GM23338 (cell line): ENCODE results near the gene SAMD4A. TPM values are rescaled to one million over a fixed set of nuclear protein-coding genes. Genes with fewer than 3 reads are reported as not detected.

Source experiments
- ATAC-seq: fragments of 200-7000 bp; cut with Tn5 transposase; 3 replicates; pipeline ENCODE4 v1.9.1; 2020
- DNase-seq: peaks from one replicate; pipeline ENCODE4 v3.0.0-alpha.2; 2015; ENCODE audit warnings: low spot score
- H2AFZ ChIP-seq: fragments of 200-600 bp; sonication (generic); 2 replicates; pipeline ENCODE4 v1.8.0; 2016; ENCODE audit warnings: antibody characterized with exemption, mild to moderate bottlenecking, moderate library complexity
- H3F3A ChIP-seq: fragments of 200-600 bp; sonication (generic); replicated peaks from 2 replicates; pipeline ENCODE4 v1.8.0; 2017; ENCODE audit warnings: antibody characterized with exemption, mixed run types, low read depth
- H3K27ac ChIP-seq: fragments of 200-600 bp; sonication (generic); 2 replicates; pipeline ENCODE4 v1.6.1; 2016; ENCODE audit warnings: low read depth
- H3K27me3 ChIP-seq: fragments of 200-600 bp; sonication (generic); 2 replicates; pipeline ENCODE4 v1.8.0; 2016; ENCODE audit warnings: mild to moderate bottlenecking, mixed run types, moderate library complexity; ENCODE audit not compliant: insufficient read depth
- H3K36me3 ChIP-seq: fragments of 200-600 bp; sonication (generic); 2 replicates; pipeline ENCODE4 v1.8.0; 2016; ENCODE audit warnings: mild to moderate bottlenecking; ENCODE audit not compliant: insufficient read depth
- H3K4me1 ChIP-seq: fragments of 200-600 bp; sonication (generic); 2 replicates; pipeline ENCODE4 v1.8.0; 2016; ENCODE audit warnings: mild to moderate bottlenecking, moderate library complexity; ENCODE audit not compliant: insufficient read depth
- H3K4me2 ChIP-seq: fragments of 200-600 bp; sonication (generic); 2 replicates; pipeline ENCODE4 v1.7.1; 2017; ENCODE audit warnings: mixed run types
- H3K4me3 ChIP-seq: fragments of 200-600 bp; sonication (generic); 2 replicates; pipeline ENCODE4 v1.6.1; 2016; ENCODE audit warnings: mixed run types
- H3K79me2 ChIP-seq: fragments of 200-600 bp; sonication (generic); replicated peaks from 2 replicates; pipeline ENCODE4 v1.8.0; 2017; ENCODE audit warnings: mild to moderate bottlenecking; ENCODE audit not compliant: insufficient read depth
- H3K9me2 ChIP-seq: fragments of 200-600 bp; sonication (generic); 2 replicates; pipeline ENCODE4 v1.8.0; 2017; ENCODE audit not compliant: insufficient read depth
- H4K20me1 ChIP-seq: fragments of 200-600 bp; sonication (generic); replicated peaks from 2 replicates; pipeline ENCODE4 v1.8.0; 2017; ENCODE audit warnings: mild to moderate bottlenecking; ENCODE audit not compliant: insufficient read depth
- H3K27ac Mint-ChIP-seq: 2 replicates; pipeline ENCODE4 v1.8.0; 2020; ENCODE audit warnings: inconsistent platforms, mild to moderate bottlenecking, moderate library complexity, mixed read lengths
- H3K27me3 Mint-ChIP-seq: 3 replicates; pipeline ENCODE4 v1.8.0; 2022; ENCODE audit warnings: low read depth, mild to moderate bottlenecking, moderate library complexity, mixed read lengths, inconsistent platforms; ENCODE audit not compliant: insufficient read depth, poor library complexity
- H3K36me3 Mint-ChIP-seq: 3 replicates; pipeline ENCODE4 v1.8.0; 2021; ENCODE audit warnings: low read depth, mild to moderate bottlenecking, inconsistent platforms, moderate library complexity, mixed read lengths
- H3K4me1 Mint-ChIP-seq: 3 replicates; pipeline ENCODE4 v1.8.0; 2020; ENCODE audit warnings: mild to moderate bottlenecking, inconsistent platforms, mixed read lengths
- H3K4me3 Mint-ChIP-seq: 3 replicates; pipeline ENCODE4 v1.8.0; 2021; ENCODE audit warnings: moderate library complexity, mild to moderate bottlenecking, inconsistent platforms, mixed read lengths
- H3K9me3 Mint-ChIP-seq: 3 replicates; pipeline ENCODE4 v1.8.0; 2020; ENCODE audit warnings: moderate library complexity, mild to moderate bottlenecking, inconsistent platforms, mixed read lengths
- CREB1 ChIP-seq: fragments of 250-450 bp; sonication (Bioruptor Pico); IDR thresholded peaks from 2 replicates; pipeline ENCODE4 v1.5.0; 2020; ENCODE audit warnings: low read depth, mild to moderate bottlenecking, moderate library complexity
- ETS1 ChIP-seq: IDR thresholded peaks from 2 replicates; pipeline ENCODE4 v1.6.1; 2016; ENCODE audit warnings: antibody characterized with exemption
- EZH2 ChIP-seq: fragments of 200-600 bp; sonication (generic); IDR thresholded peaks from one replicate; pipeline ENCODE4 v1.8.0; 2017; ENCODE audit warnings: antibody characterized with exemption, mild to moderate bottlenecking, low read depth; ENCODE audit not compliant: unreplicated experiment
- EZH2phosphoT487 ChIP-seq: fragments of 200-600 bp; sonication (generic); IDR thresholded peaks from one replicate; pipeline ENCODE4 v1.8.1; 2018; ENCODE audit warnings: antibody characterized with exemption; ENCODE audit not compliant: unreplicated experiment
- JUNB ChIP-seq: IDR thresholded peaks from one replicate; pipeline ENCODE4 v1.6.1; 2016; ENCODE audit warnings: antibody characterized with exemption; ENCODE audit not compliant: unreplicated experiment
- NANOG ChIP-seq: IDR thresholded peaks from 2 replicates; pipeline ENCODE4 v1.6.1; 2016; ENCODE audit warnings: antibody characterized with exemption, borderline replicate concordance
- POLR2AphosphoS5 ChIP-seq: IDR thresholded peaks from 2 replicates; pipeline ENCODE4 v1.6.1; 2016; ENCODE audit warnings: antibody characterized with exemption, low read depth
- REST ChIP-seq: IDR thresholded peaks from one replicate; pipeline ENCODE4 v1.6.1; 2018; ENCODE audit warnings: antibody characterized with exemption; ENCODE audit not compliant: unreplicated experiment
- STAT1 ChIP-seq: IDR thresholded peaks from one replicate; pipeline ENCODE4 v1.6.1; 2016; ENCODE audit warnings: antibody characterized with exemption; ENCODE audit not compliant: unreplicated experiment
- ZNF114 ChIP-seq: fragments of 250-450 bp; sonication (Bioruptor Pico); IDR thresholded peaks from 2 replicates; pipeline ENCODE4 v1.5.0; 2020; ENCODE audit warnings: mild to moderate bottlenecking, moderate library complexity
- ZNF331 ChIP-seq: fragments of 250-450 bp; sonication (Bioruptor Pico); IDR thresholded peaks from 2 replicates; pipeline ENCODE4 v1.5.0; 2020; ENCODE audit warnings: low read depth, mild to moderate bottlenecking, moderate library complexity
- polyA plus RNA-seq: library from polyadenylated mRNA; unstranded; fragments of >200 nt; fragmentation: Nextera tagmentation; extraction: Ambion mirVana; gene quantifications from 2 replicates; pipeline ENCODE4 v1.2.1, GENCODE V29; 2016
- total RNA-seq: library from RNA; depleted of rRNA; stranded (reverse); fragments of >200 nt; shearing (Covaris generic); gene quantifications from 2 replicates; pipeline ENCODE4 v1.2.3, GENCODE V29; 2014
- TF ChIP-seq, protein P1 (sequence below): fragments of 250-450 bp; sonication (Bioruptor Pico); IDR thresholded peaks from 2 replicates; pipeline ENCODE4 v1.5.0; 2020; ENCODE audit warnings: mild to moderate bottlenecking, moderate library complexity

The SAMD4A gene
- total and polyA plus RNA-seq, 2 experiments from 2014 or later: 1.6 to 6.9 TPM

DNA sequence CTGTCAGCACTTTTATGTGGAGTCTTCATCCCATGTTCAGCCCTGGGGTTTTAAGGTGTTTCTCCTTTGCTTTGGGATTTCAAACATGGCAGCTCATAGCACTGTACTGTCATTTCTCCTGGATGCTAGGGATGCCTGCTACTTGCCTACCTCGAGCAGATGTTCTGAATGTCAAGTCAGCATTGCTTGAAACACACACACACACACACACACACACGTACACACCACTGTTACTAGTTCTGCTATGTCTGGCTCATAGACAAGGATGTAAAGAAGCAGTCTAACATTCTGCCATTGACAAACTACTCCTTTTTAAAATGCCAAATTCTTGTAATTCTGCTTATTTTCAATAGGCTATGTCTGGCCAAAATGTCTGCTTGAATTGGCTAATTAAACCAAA is 72.7 kb downstream of the SAMD4A start:
- peaks cover 27% of the 10 kb centered on the region for H3K4me1 Mint-ChIP-seq
- ATAC-seq (no peak), DNase-seq (no peak)
- Histone ChIP-seq H2AFZ (no peak overlapping the region), H3K4me3 (no peak overlapping the region), H3K4me2 (no peak overlapping the region), H3K27me3 (no peaks in the 10 kb centered on the region), H3K4me1 (peaks cover 6% of the 10 kb centered on the region; the same call in 1 of the 2 replicates), H3K79me2 (no peaks in the 10 kb centered on the region), H3F3A (no peaks in the 10 kb centered on the region), H3K27ac (no peak overlapping the region), H3K9me2 (no peaks in the 10 kb centered on the region), H4K20me1 (no peaks in the 10 kb centered on the region), H3K36me3 (no peaks in the 10 kb centered on the region)
- H3K4me3 Mint-ChIP-seq: no peak overlapping the region
- H3K36me3 Mint-ChIP-seq: no peaks in the 10 kb centered on the region
- H3K27ac Mint-ChIP-seq: no peak overlapping the region
- no peaks in the 10 kb centered on the region for H3K27me3 Mint-ChIP-seq
- H3K9me3 Mint-ChIP-seq: no peaks in the 10 kb centered on the region
- TF ChIP-seq EZH2: no peak
- no peak for TF ChIP-seq EZH2phosphoT487
- no peak for TF ChIP-seq JUNB
- TF ChIP-seq POLR2AphosphoS5: no peak
- no peak for TF ChIP-seq ZNF331 (CRISPR knock-in tag)
- TF ChIP-seq NANOG: no peak
- no peak for TF ChIP-seq REST
- no peak for TF ChIP-seq ETS1
- TF ChIP-seq CREB1: no peak
- TF ChIP-seq, protein P1, sequence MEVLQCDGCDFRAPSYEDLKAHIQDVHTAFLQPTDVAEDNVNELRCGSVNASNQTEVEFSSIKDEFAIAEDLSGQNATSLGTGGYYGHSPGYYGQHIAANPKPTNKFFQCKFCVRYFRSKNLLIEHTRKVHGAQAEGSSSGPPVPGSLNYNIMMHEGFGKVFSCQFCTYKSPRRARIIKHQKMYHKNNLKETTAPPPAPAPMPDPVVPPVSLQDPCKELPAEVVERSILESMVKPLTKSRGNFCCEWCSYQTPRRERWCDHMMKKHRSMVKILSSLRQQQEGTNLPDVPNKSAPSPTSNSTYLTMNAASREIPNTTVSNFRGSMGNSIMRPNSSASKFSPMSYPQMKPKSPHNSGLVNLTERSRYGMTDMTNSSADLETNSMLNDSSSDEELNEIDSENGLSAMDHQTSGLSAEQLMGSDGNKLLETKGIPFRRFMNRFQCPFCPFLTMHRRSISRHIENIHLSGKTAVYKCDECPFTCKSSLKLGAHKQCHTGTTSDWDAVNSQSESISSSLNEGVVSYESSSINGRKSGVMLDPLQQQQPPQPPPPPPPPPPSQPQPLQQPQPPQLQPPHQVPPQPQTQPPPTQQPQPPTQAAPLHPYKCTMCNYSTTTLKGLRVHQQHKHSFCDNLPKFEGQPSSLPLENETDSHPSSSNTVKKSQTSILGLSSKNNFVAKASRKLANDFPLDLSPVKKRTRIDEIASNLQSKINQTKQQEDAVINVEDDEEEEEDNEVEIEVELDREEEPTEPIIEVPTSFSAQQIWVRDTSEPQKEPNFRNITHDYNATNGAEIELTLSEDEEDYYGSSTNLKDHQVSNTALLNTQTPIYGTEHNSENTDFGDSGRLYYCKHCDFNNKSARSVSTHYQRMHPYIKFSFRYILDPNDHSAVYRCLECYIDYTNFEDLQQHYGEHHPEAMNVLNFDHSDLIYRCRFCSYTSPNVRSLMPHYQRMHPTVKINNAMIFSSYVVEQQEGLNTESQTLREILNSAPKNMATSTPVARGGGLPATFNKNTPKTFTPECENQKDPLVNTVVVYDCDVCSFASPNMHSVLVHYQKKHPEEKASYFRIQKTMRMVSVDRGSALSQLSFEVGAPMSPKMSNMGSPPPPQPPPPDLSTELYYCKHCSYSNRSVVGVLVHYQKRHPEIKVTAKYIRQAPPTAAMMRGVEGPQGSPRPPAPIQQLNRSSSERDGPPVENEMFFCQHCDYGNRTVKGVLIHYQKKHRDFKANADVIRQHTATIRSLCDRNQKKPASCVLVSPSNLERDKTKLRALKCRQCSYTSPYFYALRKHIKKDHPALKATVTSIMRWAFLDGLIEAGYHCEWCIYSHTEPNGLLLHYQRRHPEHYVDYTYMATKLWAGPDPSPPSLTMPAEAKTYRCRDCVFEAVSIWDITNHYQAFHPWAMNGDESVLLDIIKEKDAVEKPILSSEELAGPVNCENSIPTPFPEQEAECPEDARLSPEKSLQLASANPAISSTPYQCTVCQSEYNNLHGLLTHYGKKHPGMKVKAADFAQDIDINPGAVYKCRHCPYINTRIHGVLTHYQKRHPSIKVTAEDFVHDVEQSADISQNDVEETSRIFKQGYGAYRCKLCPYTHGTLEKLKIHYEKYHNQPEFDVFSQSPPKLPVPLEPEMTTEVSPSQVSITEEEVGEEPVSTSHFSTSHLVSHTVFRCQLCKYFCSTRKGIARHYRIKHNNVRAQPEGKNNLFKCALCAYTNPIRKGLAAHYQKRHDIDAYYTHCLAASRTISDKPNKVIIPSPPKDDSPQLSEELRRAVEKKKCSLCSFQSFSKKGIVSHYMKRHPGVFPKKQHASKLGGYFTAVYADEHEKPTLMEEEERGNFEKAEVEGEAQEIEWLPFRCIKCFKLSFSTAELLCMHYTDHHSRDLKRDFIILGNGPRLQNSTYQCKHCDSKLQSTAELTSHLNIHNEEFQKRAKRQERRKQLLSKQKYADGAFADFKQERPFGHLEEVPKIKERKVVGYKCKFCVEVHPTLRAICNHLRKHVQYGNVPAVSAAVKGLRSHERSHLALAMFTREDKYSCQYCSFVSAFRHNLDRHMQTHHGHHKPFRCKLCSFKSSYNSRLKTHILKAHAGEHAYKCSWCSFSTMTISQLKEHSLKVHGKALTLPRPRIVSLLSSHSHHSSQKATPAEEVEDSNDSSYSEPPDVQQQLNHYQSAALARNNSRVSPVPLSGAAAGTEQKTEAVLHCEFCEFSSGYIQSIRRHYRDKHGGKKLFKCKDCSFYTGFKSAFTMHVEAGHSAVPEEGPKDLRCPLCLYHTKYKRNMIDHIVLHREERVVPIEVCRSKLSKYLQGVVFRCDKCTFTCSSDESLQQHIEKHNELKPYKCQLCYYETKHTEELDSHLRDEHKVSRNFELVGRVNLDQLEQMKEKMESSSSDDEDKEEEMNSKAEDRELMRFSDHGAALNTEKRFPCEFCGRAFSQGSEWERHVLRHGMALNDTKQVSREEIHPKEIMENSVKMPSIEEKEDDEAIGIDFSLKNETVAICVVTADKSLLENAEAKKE (CRISPR knock-in tag): no peak
- TF ChIP-seq STAT1: no peak
- TF ChIP-seq ZNF114 (CRISPR knock-in tag): no peak
